GM21360 (cell line): ENCODE results near the gene IL1R1.

Source experiments
- ATAC-seq: cut with Tn5 transposase; IDR thresholded peaks from one replicate; pipeline ENCODE4 v1.9.1; 2021; ENCODE audit warnings: mild to moderate bottlenecking, moderate library complexity; ENCODE audit not compliant: unreplicated experiment

IL1R1 gene

DNA sequence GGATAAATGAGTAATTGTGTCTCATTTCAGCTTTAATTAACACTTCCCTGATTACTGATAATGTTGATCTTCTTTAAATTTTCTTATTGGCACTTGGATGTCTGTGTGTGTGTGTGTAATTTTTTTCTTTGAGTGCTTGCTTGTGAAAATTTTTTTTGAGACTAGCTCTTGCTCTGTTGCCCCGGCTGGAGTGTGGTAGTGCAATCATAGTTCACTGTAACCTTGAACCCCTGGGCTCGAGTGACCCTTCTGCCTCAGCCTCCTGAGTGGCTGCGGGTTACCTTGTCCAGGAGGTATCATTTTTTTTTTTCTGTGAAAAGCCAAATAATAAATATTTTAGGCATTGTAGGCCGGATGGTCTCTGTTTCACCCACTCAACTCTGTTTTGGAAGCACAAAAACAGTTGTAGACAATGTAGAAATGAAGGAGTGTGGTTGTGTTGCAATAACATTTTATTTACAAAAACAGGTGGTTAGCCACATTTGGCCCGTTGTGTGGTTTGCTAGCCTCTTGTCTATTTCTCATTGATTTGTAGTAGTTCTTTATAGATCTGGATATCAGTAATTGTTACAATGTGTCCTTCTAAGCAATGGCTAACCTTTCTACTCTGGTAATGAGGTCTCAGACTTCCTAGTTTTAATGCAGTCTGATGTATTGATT lies 52.2 kb downstream of the IL1R1 start:
- ATAC-seq = no peak

DNA sequence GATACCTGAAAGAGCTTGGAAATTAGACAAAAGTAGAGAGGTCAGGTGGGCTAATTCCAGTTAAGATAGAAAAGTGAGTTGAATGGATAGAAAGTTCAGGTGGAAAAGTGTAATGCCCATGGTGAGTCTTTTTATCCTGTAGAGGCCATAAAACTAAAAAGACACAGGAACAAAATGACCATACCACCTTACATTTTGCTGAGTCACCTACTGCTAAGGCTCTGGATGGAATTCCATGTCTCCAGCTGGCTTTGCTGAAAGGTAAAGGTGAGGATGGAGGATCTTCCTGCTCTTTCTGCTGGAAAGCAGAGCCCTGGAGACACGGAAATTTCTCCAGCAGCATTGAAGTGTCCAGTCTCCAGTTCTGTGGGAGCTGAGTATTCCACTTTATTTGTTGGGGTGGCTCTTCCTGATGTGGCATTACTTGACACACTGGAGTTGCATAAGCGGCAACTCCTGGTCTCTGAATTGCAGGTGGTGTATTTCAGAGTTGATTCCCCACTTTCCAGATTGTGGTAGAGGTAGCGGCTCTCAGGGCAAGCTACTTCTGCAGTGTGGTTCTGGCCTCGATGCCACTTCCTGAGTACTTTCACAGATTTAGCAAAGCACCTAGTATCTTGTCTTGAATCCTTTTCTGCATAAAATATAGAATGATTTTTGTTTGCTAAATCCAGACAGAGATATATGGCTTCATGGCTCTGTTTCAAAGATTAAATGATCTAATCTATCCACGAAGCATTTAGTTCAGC lies 55.0 kb downstream of the IL1R1 start:
- ATAC-seq = no peak

- ATAC-seq = no peak
Measured at GRCh38 chr2:102200539-102200938, 58.0 kb downstream of the IL1R1 start.

DNA sequence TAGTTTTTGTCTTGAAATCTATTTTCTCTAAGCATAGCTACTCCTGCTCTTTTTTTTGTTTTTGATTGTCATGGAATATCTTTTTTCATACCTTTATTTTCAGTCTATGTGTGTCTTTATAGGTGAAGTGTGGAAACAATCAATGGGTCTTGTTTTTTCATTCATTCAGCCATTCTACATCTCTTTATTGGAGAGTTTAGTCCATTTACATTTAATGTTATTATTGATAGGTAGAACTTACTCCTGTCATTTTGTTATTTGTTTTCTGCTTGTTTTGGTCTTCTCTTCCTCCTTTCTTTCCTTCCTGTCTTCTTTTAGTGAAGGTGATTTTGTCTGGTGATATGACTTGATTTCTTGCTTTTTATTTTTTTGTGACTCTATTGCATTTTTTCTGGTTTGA lies 62.1 kb downstream of the IL1R1 start:
- no peak for ATAC-seq

DNA sequence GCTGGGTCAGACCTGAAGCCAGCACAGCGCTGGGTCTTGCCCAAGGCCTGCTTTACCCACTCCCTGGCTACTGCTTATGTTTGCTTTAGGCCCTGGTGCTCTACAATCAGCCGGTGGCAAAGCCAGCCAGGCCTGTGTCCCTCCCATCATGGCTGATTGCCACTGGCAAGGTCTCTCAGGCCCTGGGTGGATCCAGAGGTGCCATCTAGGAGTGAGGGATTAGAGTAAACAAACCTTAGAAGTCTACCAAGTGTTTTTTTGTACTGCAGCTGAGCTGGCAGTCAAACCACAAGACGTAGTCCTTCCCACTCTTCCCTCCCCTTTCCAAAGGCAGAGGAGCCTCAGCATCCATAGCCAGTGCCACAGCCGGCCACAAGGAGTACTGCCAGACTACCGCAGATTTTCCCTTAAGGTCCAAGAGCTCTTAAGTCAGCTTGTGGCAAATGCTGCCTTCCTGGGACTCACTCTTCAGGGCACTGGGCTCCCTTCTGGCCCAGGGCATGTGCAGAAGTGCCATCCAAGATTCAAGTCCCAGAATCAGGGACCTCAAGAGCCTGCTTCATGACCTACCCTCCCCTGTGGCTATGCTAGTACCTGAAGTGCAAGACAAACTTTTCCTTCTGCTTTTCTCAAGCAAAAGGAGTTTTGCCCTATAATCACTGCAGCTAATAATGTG lies 64.3 kb downstream of the IL1R1 start:
- ATAC-seq = no peak

DNA sequence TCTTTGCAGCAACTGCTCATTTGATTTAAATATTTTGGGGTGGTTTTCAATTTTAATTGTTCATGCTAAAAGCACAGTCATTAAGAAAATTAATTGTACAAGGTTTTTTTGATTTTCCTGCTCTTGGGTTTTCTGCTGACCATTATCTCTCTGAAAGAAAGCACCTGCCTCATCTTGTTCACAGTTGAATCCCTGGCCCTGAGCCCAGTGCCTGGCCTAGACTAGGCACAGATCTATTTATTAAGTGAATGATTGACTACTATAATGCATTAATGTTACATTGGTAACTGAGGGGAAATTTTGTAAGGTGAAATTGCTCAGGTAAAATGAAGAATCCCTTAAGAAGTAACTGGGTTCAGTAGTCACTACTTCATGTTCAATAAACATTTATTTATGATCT lies 66.2 kb downstream of the IL1R1 start:
- no peak for ATAC-seq

- no peak for ATAC-seq
Measured at GRCh38 chr2:102209474-102209873, 66.9 kb downstream of the IL1R1 start.

GRCh38 chr2:102217032-102217431 lies 74.5 kb downstream of the IL1R1 start:
- no peak for ATAC-seq

DNA sequence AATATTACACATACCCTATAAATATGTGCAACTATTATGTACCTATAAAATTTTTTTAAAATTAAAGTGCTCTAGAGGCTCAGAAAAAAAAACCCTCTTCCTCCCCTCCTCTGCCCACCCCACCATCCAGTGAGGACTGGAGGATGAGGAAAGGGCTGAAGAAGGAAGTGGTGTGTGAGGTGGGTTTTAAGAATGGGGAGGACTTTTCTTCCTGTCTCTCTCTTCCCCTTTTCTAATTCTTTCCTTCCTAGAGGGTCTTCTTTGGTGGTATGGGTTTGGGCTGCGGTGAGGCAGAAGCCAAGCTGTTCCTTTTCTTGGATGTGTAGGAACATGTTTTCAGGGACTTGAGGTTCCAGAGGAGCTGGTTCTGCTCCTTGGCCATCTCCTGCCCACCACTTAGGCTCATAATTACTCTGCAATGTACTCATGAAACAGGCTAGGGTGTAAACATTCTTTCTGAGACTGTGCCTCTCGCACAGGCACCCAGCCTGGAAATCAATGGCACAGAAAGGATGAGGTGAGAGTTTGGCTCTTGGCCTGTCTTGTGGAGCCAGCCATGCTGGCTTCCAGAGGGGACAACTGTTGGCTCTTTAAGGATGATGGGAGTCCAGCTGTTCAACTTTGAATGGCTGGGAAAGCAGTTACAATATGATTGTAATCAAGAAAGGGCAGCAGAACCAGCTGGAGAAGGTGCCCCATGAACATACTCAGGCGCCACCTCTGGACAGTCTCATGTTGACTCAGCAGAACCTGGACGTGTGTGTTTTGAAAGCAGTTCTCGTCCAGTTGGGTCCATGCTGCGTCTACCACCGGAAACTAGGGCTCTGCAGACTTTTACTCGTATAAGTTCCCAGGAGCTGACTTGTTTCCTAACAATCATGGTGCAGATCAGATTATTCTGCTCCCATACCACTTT lies 82.5 kb downstream of the IL1R1 start:
- ATAC-seq = no peak

DNA sequence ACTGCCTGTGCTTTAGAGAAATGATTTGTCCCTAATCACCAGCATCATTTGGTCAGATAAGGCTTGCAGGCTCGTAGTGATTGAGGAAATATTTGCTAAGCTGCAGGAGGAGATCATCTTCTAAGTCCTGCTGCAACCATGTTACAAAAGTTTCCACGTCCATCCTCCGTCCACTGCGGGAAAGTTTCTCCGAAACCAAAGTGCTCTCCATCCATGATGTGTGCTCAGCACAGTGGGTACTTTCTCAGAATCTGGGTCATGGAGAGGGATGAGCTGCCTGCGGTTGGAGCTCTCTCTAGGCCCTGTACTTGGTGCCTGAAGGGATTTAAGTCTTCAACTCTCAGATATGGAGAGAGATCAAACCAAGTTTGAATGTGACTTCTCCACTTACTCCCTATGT lies 83.6 kb downstream of the IL1R1 start:
- ATAC-seq = no peak

DNA sequence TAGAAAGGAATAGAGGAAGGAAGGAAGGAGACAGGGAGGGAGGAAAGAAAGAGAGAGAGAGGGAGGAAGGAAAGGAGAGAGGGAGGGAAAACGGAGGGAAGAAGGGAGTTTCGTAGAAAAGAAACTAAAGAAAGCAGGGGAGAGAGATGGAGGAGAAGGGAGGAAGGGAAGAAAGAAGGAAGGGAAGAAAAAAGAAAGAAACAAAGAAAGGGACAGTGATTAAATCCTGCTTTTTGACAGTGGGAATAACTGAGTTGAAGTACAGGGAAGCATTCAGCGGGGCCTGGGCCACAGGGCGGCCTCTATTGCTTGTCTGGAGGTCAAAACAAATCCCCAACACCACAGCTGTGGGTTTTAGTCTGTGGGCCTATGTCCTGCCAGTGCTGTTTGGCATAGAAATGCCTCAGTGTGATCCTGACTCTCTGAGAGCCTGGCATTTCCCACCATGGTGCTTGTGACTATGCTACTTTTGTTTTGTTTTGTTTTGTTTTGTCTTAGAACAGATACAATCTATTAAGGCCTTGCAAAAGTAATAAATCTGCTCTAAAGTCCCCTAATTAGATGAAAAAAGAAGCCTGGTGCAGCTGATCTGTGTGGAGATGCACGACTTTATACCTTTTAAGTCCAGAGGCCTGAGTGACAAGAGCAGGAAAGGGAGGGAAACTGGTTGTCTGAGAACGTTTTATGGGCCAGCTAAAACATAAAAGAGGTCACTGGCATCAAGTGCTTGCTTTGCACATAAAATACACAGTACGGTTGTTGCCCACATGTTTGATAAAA lies 84.3 kb downstream of the IL1R1 start:
- no peak for ATAC-seq

GRCh38 chr2:102229141-102229769 lies 86.7 kb downstream of the IL1R1 start:
- ATAC-seq = no peak
